ENCODE measurements around the gene NAV3. TPM values are rescaled to one million over a fixed set of nuclear protein-coding genes. Genes with fewer than 3 reads are reported as not detected.

The NAV3 gene
- total and polyA plus RNA-seq, 4 donors, result 0.25 to 40.3 (median 3.9) TPM

DNA sequence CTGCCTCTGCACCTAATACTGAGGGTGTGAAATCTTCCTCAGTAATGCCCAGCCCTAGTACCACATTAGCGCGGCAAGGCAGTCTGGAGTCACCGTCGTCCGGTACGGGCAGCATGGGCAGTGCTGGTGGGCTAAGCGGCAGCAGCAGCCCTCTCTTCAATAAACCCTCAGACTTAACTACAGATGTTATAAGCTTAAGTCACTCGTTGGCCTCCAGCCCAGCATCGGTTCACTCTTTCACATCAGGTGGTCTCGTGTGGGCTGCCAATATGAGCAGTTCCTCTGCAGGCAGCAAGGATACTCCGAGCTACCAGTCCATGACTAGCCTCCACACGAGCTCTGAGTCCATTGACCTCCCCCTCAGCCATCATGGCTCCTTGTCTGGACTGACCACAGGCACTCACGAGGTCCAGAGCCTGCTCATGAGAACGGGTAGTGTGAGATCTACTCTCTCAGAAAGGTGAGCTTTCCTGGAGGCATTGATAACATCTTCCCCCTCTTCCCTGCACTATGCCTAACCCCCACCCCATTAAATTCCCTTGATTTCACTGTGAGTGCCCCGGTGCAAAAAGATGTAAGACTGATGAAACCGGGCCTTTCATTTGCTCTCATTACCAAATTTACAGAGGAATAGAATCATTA, 291.4 kb downstream of the NAV3 start:
- Histone ChIP-seq H3K27me3 (ENCODE audit: control insufficient read depth in 1 of 2, insufficient read depth in 2 of 2, low read length in 1 of 2) (no peaks in the 10 kb centered on the region), H3K27ac (ENCODE audit: low read depth in 1 of 2, low read length in 2 of 2) (no peak overlapping the region), H3K36me3 (ENCODE audit: control insufficient read depth in 1 of 2, insufficient read depth in 2 of 2, low read length in 1 of 2) (no peaks in the 10 kb centered on the region), H3K4me3 (ENCODE audit: low read length in 2 of 2) (no peak overlapping the region), H3K4me1 (ENCODE audit: control insufficient read depth in 1 of 2, insufficient read depth in 2 of 2, low read length in 2 of 2) (no peaks in the 10 kb centered on the region), H3K9me3 (ENCODE audit: control insufficient read depth, low read length) (peaks cover 3% of the 10 kb centered on the region)
- DNase-seq (no peak), ATAC-seq (ENCODE audit: low FRiP score) (peak; percentile 46)
- intact Hi-C loops (cut with DNase I), result no loop called here
- WGBS, 2 donors, result 84 to 89% methylated on average over 16 of the region's 16 CpGs

GRCh38 chr12:78128211-78128610, 297.5 kb downstream of the NAV3 start:
- intact Hi-C loops (cut with DNase I), result no loop called here
- 49 to 61% methylated on average over 2 of the region's 2 CpGs for WGBS, 2 donors
- no peak for DNase-seq
- Histone ChIP-seq H3K4me1 (ENCODE audit: control insufficient read depth in 1 of 2, insufficient read depth in 2 of 2, low read length in 2 of 2) (no peaks in the 10 kb centered on the region), H3K27me3 (ENCODE audit: control insufficient read depth in 1 of 2, insufficient read depth in 2 of 2, low read length in 1 of 2) (no peaks in the 10 kb centered on the region), H3K4me3 (ENCODE audit: low read length in 2 of 2) (no peak overlapping the region), H3K27ac (ENCODE audit: low read depth in 1 of 2, low read length in 2 of 2) (no peak overlapping the region), H3K9me3 (ENCODE audit: control insufficient read depth, low read length) (no peaks in the 10 kb centered on the region), H3K36me3 (ENCODE audit: control insufficient read depth in 1 of 2, insufficient read depth in 2 of 2, low read length in 1 of 2) (no peaks in the 10 kb centered on the region)
- no peak for ATAC-seq (ENCODE audit: low FRiP score)

DNA sequence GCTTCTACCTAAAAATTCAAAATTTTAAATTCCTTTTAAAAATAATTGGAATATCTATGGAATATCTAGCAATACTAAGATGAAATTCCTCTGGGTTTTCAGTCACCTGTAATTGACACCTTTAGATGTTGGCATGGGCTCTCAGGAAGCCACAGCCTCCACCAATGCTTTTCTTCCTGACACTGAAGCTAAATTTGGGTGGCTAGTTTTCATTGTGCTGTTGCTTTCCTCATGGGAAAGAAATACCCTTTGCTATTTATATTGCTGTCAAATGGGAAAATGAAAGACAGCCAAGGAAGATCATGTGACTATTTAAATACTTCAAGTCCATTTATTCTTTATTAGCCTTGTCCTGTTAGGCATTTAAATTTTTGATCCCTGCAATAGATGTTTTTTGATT, 313.0 kb downstream of the NAV3 start:
- Histone ChIP-seq H3K4me3 (ENCODE audit: low read length in 2 of 2) (no peak overlapping the region), H3K27ac (ENCODE audit: low read depth in 1 of 2, low read length in 2 of 2) (no peak overlapping the region), H3K27me3 (ENCODE audit: control insufficient read depth in 1 of 2, insufficient read depth in 2 of 2, low read length in 1 of 2) (no peaks in the 10 kb centered on the region), H3K36me3 (ENCODE audit: control insufficient read depth in 1 of 2, insufficient read depth in 2 of 2, low read length in 1 of 2) (no peaks in the 10 kb centered on the region), H3K9me3 (ENCODE audit: control insufficient read depth, low read length) (no peaks in the 10 kb centered on the region), H3K4me1 (ENCODE audit: control insufficient read depth in 1 of 2, insufficient read depth in 2 of 2, low read length in 2 of 2) (no peaks in the 10 kb centered on the region)
- DNase-seq (no peak), ATAC-seq (ENCODE audit: low FRiP score) (no peak)
- intact Hi-C loops (cut with DNase I), result no loop called here

- no peaks in the 10 kb centered on the region for H3K27me3 ChIP-seq (ENCODE audit: control insufficient read depth in 1 of 2, insufficient read depth in 2 of 2, low read length in 1 of 2)
- intact Hi-C loops (cut with DNase I), result no loop called here
- H3K4me1 ChIP-seq (ENCODE audit: control insufficient read depth in 1 of 2, insufficient read depth in 2 of 2, low read length in 2 of 2), result no peaks in the 10 kb centered on the region
- H3K9me3 ChIP-seq (ENCODE audit: control insufficient read depth, low read length), result no peaks in the 10 kb centered on the region
- no peak for DNase-seq
- 14 to 16% methylated on average over 2 of the region's 2 CpGs for WGBS, 2 donors
- ATAC-seq (ENCODE audit: low FRiP score), result no peak
- H3K4me3 ChIP-seq (ENCODE audit: low read length in 2 of 2), result no peak overlapping the region
- H3K36me3 ChIP-seq (ENCODE audit: control insufficient read depth in 1 of 2, insufficient read depth in 2 of 2, low read length in 1 of 2), result no peaks in the 10 kb centered on the region
- H3K27ac ChIP-seq (ENCODE audit: low read depth in 1 of 2, low read length in 2 of 2), result no peak overlapping the region
Measured at GRCh38 chr12:78145398-78145797, 314.7 kb downstream of the NAV3 start.

DNA sequence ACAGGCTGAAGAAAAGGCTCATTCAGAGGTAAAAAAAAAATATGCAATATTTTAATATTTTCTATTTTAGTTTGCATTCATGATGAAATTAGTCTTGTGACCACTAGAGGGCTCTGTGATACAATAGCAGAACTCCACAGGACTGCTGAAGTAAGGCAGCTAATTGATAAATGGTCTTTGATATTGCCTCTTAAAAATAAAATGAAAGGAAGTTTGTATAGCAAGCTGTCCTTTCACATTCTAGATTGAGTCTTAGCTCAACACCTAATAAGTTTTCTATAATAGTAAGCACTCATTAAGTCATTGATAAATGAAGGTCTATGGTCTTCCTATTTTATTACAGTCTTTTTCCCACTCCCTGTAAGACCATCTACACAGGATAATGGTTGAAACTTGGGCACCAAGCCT, 315.7 kb downstream of the NAV3 start:
- H3K9me3 ChIP-seq (ENCODE audit: control insufficient read depth, low read length), result no peaks in the 10 kb centered on the region
- DNase-seq (no peak), ATAC-seq (ENCODE audit: low FRiP score) (no peak)
- no peak overlapping the region for H3K27ac ChIP-seq (ENCODE audit: low read depth in 1 of 2, low read length in 2 of 2)
- H3K4me3 ChIP-seq (ENCODE audit: low read length in 2 of 2), result no peak overlapping the region
- H3K27me3 ChIP-seq (ENCODE audit: control insufficient read depth in 1 of 2, insufficient read depth in 2 of 2, low read length in 1 of 2), result no peaks in the 10 kb centered on the region
- H3K4me1 ChIP-seq (ENCODE audit: control insufficient read depth in 1 of 2, insufficient read depth in 2 of 2, low read length in 2 of 2), result no peaks in the 10 kb centered on the region
- H3K36me3 ChIP-seq (ENCODE audit: control insufficient read depth in 1 of 2, insufficient read depth in 2 of 2, low read length in 1 of 2), result no peaks in the 10 kb centered on the region
- intact Hi-C loops (cut with DNase I), result no loop called here

- DNase-seq, result no peak
- ATAC-seq (ENCODE audit: low FRiP score), result peak; percentile 38
- Histone ChIP-seq H3K27me3 (ENCODE audit: control insufficient read depth in 1 of 2, insufficient read depth in 2 of 2, low read length in 1 of 2) (no peaks in the 10 kb centered on the region), H3K4me1 (ENCODE audit: control insufficient read depth in 1 of 2, insufficient read depth in 2 of 2, low read length in 2 of 2) (no peaks in the 10 kb centered on the region), H3K4me3 (ENCODE audit: low read length in 2 of 2) (no peak overlapping the region), H3K36me3 (ENCODE audit: control insufficient read depth in 1 of 2, insufficient read depth in 2 of 2, low read length in 1 of 2) (no peaks in the 10 kb centered on the region), H3K9me3 (ENCODE audit: control insufficient read depth, low read length) (no peaks in the 10 kb centered on the region), H3K27ac (ENCODE audit: low read depth in 1 of 2, low read length in 2 of 2) (no peak overlapping the region)
- intact Hi-C loops (cut with DNase I), result no loop called here
- WGBS, 2 donors, result 65 to 82% methylated on average over 2 of the region's 2 CpGs
Measured at GRCh38 chr12:78149459-78149858, 318.8 kb downstream of the NAV3 start.

DNA sequence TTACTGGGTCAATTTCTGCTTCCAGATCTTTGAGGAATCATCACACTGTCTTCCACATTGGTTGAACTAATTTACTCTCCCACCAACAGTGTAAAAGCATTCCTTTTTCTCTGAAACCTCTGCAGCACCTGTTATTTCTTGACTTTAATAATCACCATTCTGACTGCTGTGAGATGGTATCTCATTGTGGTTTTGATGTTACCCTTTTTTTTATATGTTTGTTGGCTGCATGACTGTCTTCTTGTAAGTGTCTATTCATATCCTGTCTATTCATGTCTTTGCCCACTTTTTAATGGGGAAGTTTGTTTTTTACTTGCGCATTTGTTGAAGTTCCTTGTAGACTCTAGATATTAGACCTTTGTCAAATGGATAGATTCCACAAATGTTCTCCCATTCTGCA, 324.9 kb downstream of the NAV3 start:
- 97 to 98% methylated on average over 1 of the region's 1 CpG for WGBS, 2 donors

DNA sequence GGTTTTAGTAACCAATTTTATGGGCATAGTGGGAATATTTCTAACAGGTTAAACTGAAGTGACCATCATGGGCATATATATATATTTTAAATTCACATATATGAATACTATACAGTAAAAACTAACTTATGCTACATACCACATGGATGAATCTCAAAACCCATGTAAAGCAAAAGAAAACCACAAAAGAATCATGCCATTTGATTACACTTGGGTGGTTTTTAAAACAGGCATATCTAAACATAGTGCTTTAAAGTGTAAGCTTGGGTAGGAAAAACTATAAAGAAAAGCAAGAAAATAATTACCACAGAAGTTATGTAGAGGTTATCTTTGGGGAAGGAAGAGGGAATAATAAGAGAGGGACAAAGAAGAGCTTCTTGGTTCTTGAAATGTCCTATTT, 326.1 kb downstream of the NAV3 start:
- no peaks in the 10 kb centered on the region for H3K36me3 ChIP-seq (ENCODE audit: control insufficient read depth in 1 of 2, insufficient read depth in 2 of 2, low read length in 1 of 2)
- H3K27me3 ChIP-seq (ENCODE audit: control insufficient read depth in 1 of 2, insufficient read depth in 2 of 2, low read length in 1 of 2), result no peaks in the 10 kb centered on the region
- H3K27ac ChIP-seq (ENCODE audit: low read depth in 1 of 2, low read length in 2 of 2), result no peak overlapping the region
- H3K9me3 ChIP-seq (ENCODE audit: control insufficient read depth, low read length), result peaks cover 2% of the 10 kb centered on the region
- H3K4me1 ChIP-seq (ENCODE audit: control insufficient read depth in 1 of 2, insufficient read depth in 2 of 2, low read length in 2 of 2), result no peaks in the 10 kb centered on the region
- H3K4me3 ChIP-seq (ENCODE audit: low read length in 2 of 2), result no peak overlapping the region
- ATAC-seq (ENCODE audit: low FRiP score) (no peak), DNase-seq (no peak)
- intact Hi-C loops (cut with DNase I), result no loop called here

More for the DNA sequence above, 324.9 kb downstream of the NAV3 start:
- ATAC-seq (ENCODE audit: low FRiP score), result no peak
- H3K4me3 ChIP-seq (ENCODE audit: low read length in 2 of 2), result no peak overlapping the region
- intact Hi-C loops (cut with DNase I), result no loop called here
- H3K36me3 ChIP-seq (ENCODE audit: control insufficient read depth in 1 of 2, insufficient read depth in 2 of 2, low read length in 1 of 2), result no peaks in the 10 kb centered on the region
- H3K27ac ChIP-seq (ENCODE audit: low read depth in 1 of 2, low read length in 2 of 2), result no peak overlapping the region
- no peaks in the 10 kb centered on the region for H3K4me1 ChIP-seq (ENCODE audit: control insufficient read depth in 1 of 2, insufficient read depth in 2 of 2, low read length in 2 of 2)
- no peaks in the 10 kb centered on the region for H3K27me3 ChIP-seq (ENCODE audit: control insufficient read depth in 1 of 2, insufficient read depth in 2 of 2, low read length in 1 of 2)
- no peak for DNase-seq
- peaks cover 2% of the 10 kb centered on the region for H3K9me3 ChIP-seq (ENCODE audit: control insufficient read depth, low read length)

DNA sequence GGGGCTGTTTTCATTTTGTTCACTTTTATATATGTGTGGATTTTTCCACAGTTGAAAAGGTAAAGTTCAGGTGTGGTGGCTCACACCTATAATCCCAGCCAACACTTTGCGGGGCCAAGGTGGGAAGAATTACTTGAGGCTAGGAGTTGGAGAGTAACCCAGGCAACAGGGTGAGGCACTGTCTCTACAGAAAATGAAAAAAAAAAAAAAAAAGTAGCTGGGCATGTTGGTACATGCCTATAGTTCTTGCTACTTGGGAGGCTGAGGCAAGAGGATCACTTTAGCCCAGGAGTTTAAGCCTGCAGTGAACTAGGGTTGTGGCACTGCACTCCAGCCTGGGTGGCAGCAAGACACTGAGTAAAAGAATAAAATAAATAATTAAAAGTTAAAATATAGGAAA, 326.5 kb downstream of the NAV3 start:
- ATAC-seq (ENCODE audit: low FRiP score), result no peak
- peaks cover 2% of the 10 kb centered on the region for H3K9me3 ChIP-seq (ENCODE audit: control insufficient read depth, low read length)
- H3K27me3 ChIP-seq (ENCODE audit: control insufficient read depth in 1 of 2, insufficient read depth in 2 of 2, low read length in 1 of 2), result no peaks in the 10 kb centered on the region
- H3K27ac ChIP-seq (ENCODE audit: low read depth in 1 of 2, low read length in 2 of 2), result no peak overlapping the region
- H3K4me1 ChIP-seq (ENCODE audit: control insufficient read depth in 1 of 2, insufficient read depth in 2 of 2, low read length in 2 of 2), result no peaks in the 10 kb centered on the region
- intact Hi-C loops (cut with DNase I), result no loop called here
- WGBS, 2 donors, result 97 to 98% methylated on average over 1 of the region's 1 CpG
- H3K36me3 ChIP-seq (ENCODE audit: control insufficient read depth in 1 of 2, insufficient read depth in 2 of 2, low read length in 1 of 2), result no peaks in the 10 kb centered on the region
- DNase-seq, result no peak
- no peak overlapping the region for H3K4me3 ChIP-seq (ENCODE audit: low read length in 2 of 2)

All from aorta (tissue), 5 donors.